Measurements from ENCODE around the gene TYW1B.
"Not testable (repeated sequence)": the region's sequence is repeated elsewhere in the genome, so short reads cannot be mapped to it uniquely, and the experiment has no call there.

- TF ChIP-seq CTCF (conservative IDR thresholded peaks at IDR 0.05; ENCODE audit: low read depth, low read length): peak; percentile 54
- TF ChIP-seq EZH2 (IDR thresholded peaks at IDR 0.05; ENCODE audit: borderline replicate concordance, low read depth, low read length, poor library complexity, severe bottlenecking): not testable (repeated sequence)
Observed at GRCh38 chr7:72635273-72635908, 192.6 kb downstream of the TYW1B start.
